Testis (tissue), 3 donors: ENCODE measurements around the gene KCTD21. TPM values are rescaled to one million over a fixed set of nuclear protein-coding genes. Genes with fewer than 3 reads are reported as not detected.
A peak's percentile ranks its signal among the peaks of the same experiment; 100 is the strongest.

ENCODE experiments used
- DNase-seq: peaks from one replicate; pipeline ENCODE4 v3.0.0-alpha.2; 2019
- H3K27ac ChIP-seq, 2 donors: fragments of 200-600 bp; sonication (generic); one replicate each; pipeline ENCODE4 v1.5.1; 2019
- H3K27me3 ChIP-seq: fragments of 200-600 bp; sonication (generic); one replicate; pipeline ENCODE4 v1.5.1; 2019
- H3K36me3 ChIP-seq: fragments of 200-600 bp; sonication (generic); one replicate; pipeline ENCODE4 v1.5.1; 2017; ENCODE audit warnings: low read depth; ENCODE audit errors: missing control alignments
- H3K4me1 ChIP-seq: fragments of 200-600 bp; sonication (generic); one replicate; pipeline ENCODE4 v1.5.1; 2019
- H3K4me3 ChIP-seq, 2 donors: fragments of 200-600 bp; sonication (generic); one replicate each; pipeline ENCODE4 v1.5.1; 2017 to 2019
- H3K9me3 ChIP-seq: fragments of 200-600 bp; sonication (generic); one replicate; pipeline ENCODE4 v1.5.1; 2017
- CTCF ChIP-seq, 3 experiments: fragments of 450-650 bp in 2 of 3; fragments of 200-600 bp in 1 of 3; sonication (generic) in 1 of 3; IDR thresholded peaks; one replicate each; pipeline ENCODE4 v1.5.1; 2016 to 2019; ENCODE audit warnings: antibody characterized with exemption in 3 of 3, mild to moderate bottlenecking in 2 of 3, moderate library complexity in 1 of 3
- POLR2A ChIP-seq: fragments of 450-650 bp; IDR thresholded peaks from one replicate; pipeline ENCODE4 v1.6.1; 2017; ENCODE audit warnings: antibody characterized with exemption, mild to moderate bottlenecking, moderate library complexity
- WGBS, 2 donors: methylation state at CpG; one replicate each; pipeline ENCODE4 v1.1.5; 2018; 5-methylcytosine and 5-hydroxymethylcytosine counted together
- intact Hi-C: fragments of 100-400 bp; cut with DNase I; formaldehyde crosslinking; loops from one replicate; pipeline ENCODE4 v1.15.1; 2023; ENCODE audit warnings: low total_unique reads
- polyA plus RNA-seq: library from polyadenylated mRNA; stranded (reverse); fragments of 350-450 nt; fragmentation: Illumina TruSeq; extraction: RNeasy Lipid Tissue Mini Kit (QIAGEN cat#74804); gene quantifications from one replicate; pipeline ENCODE4 v1.2.3, GENCODE V29; 2014; ENCODE audit warnings: low read depth, low replicate concordance; ENCODE audit not compliant: insufficient read depth
- total RNA-seq, 2 donors: library from RNA; depleted of rRNA; stranded (reverse); fragments of >200 nt; gene quantifications; one replicate each; pipeline ENCODE4 v1.2.3, GENCODE V29; 2016

Gene KCTD21
- total and polyA plus RNA-seq, 3 donors from 2014 or later: 10.2 to 14.7 (median 14.2) TPM

- Histone ChIP-seq H3K36me3 (no peaks in the 10 kb centered on the region), H3K27ac (peak overlapping the region; percentile 31 to 68), H3K4me1 (peaks cover 9% of the 10 kb centered on the region), H3K4me3 (peak overlapping the region; percentile 69 to 84), H3K9me3 (no peaks in the 10 kb centered on the region), H3K27me3 (no peaks in the 10 kb centered on the region)
- no peak for TF ChIP-seq POLR2A
- TF ChIP-seq CTCF (IDR thresholded peaks at IDR 0.05): no peak
- WGBS, 2 donors: 15 to 17% methylated on average over 12 of the region's 12 CpGs
- intact Hi-C loops: no loop called here
- DNase-seq: no peak
These were observed 49.6 kb downstream of the KCTD21 start for GRCh38 chr11:78138694-78139421.

- 75 to 79% methylated on average over 4 of the region's 4 CpGs for WGBS, 2 donors
- no peak overlapping the region for H3K4me3 ChIP-seq
These were observed 50.1 kb downstream of the KCTD21 start for GRCh38 chr11:78138291-78138690.

GRCh38 chr11:78132475-78132874, 56.0 kb downstream of the KCTD21 start:
- H3K4me3 ChIP-seq: no peak overlapping the region
- DNase-seq: no peak
- no peaks in the 10 kb centered on the region for H3K27me3 ChIP-seq
- H3K9me3 ChIP-seq: no peaks in the 10 kb centered on the region
- intact Hi-C loops: no loop called here
- H3K4me1 ChIP-seq: no peaks in the 10 kb centered on the region
- WGBS, 2 donors: 76 to 96% methylated on average over 2 of the region's 2 CpGs
- no peak for TF ChIP-seq POLR2A
- no peak for TF ChIP-seq CTCF (IDR thresholded peaks at IDR 0.05)
- H3K27ac ChIP-seq: no peak overlapping the region
- H3K36me3 ChIP-seq: no peaks in the 10 kb centered on the region

More at GRCh38 chr11:78138291-78138690, 50.1 kb downstream of the KCTD21 start:
- intact Hi-C loops: no loop called here
- Histone ChIP-seq H3K36me3 (no peaks in the 10 kb centered on the region), H3K4me1 (peaks cover 9% of the 10 kb centered on the region), H3K27me3 (no peaks in the 10 kb centered on the region), H3K27ac (no peak overlapping the region), H3K9me3 (no peaks in the 10 kb centered on the region)
- TF ChIP-seq POLR2A (no peak), CTCF (IDR thresholded peaks at IDR 0.05) (no peak)
- DNase-seq: no peak

GRCh38 chr11:78131956-78132355, 56.5 kb downstream of the KCTD21 start:
- no peaks in the 10 kb centered on the region for H3K9me3 ChIP-seq
- 84 to 86% methylated on average over 3 of the region's 3 CpGs for WGBS, 2 donors
- DNase-seq: no peak
- H3K27ac ChIP-seq: no peak overlapping the region
- intact Hi-C loops: no loop called here
- H3K4me3 ChIP-seq: no peak overlapping the region
- no peaks in the 10 kb centered on the region for H3K27me3 ChIP-seq
- TF ChIP-seq CTCF (IDR thresholded peaks at IDR 0.05): no peak
- TF ChIP-seq POLR2A: no peak
- no peaks in the 10 kb centered on the region for H3K4me1 ChIP-seq
- H3K36me3 ChIP-seq: no peaks in the 10 kb centered on the region

GRCh38 chr11:78127403-78127802, 61.0 kb downstream of the KCTD21 start:
- no peak for TF ChIP-seq CTCF (IDR thresholded peaks at IDR 0.05)
- TF ChIP-seq POLR2A: no peak
- Histone ChIP-seq H3K4me3 (no peak overlapping the region), H3K36me3 (no peaks in the 10 kb centered on the region), H3K27ac (no peak overlapping the region), H3K4me1 (no peaks in the 10 kb centered on the region), H3K9me3 (no peaks in the 10 kb centered on the region), H3K27me3 (no peaks in the 10 kb centered on the region)
- intact Hi-C loops: no loop called here
- DNase-seq: no peak
- 98 to 100% methylated on average over 3 of the region's 3 CpGs for WGBS, 2 donors
